ENCODE measurements around the gene PLSCR5. TPM values are rescaled to one million over a fixed set of nuclear protein-coding genes. Genes with fewer than 3 reads are reported as not detected.

PLSCR5 gene
- total RNA-seq, 1 experiment from 2014 or later, result not detected

DNA sequence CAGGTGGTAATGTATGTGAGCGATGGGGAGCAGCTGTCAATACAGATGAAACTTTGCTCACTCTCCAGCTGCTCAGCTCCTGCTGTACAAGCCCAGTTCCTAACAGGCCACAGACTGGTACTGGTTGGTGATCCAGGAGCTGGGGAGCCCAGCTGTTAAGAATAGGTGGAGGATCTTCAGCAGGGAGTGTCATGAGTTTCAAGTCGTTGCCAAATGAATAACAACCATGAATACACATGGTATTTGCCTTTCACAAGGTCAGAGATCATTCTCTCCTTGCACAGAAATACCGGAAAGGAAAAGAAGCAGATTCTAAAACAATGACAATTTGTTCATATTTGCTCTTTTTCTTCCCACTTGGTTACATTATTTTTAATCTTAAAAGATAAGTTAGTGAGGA lies 65.8 kb downstream of the PLSCR5 start:
- H3K4me3 ChIP-seq (ENCODE audit: low read depth in 2 of 2, low read length in 2 of 2), result no peak overlapping the region
- H3K27me3 ChIP-seq (ENCODE audit: control insufficient read depth, insufficient read depth, low read length), result no peaks in the 10 kb centered on the region
- H3K36me3 ChIP-seq (ENCODE audit: control insufficient read depth, insufficient read depth, low read length), result peaks cover 2% of the 10 kb centered on the region; the same call in 1 of the 2 replicates
- no peak for DNase-seq (ENCODE audit: low read depth, low spot score)
- TF ChIP-seq POLR2AphosphoS5 (IDR thresholded peaks at IDR 0.05; ENCODE audit: low read depth, low read length) (no peak), TCF7L2 (IDR thresholded peaks at IDR 0.05; ENCODE audit: low read depth, low read length) (no peak), SIN3A (IDR thresholded peaks at IDR 0.05; ENCODE audit: borderline replicate concordance, insufficient read depth, low read depth, low read length) (no peak)
- in situ Hi-C loops (cut with HindIII; ENCODE audit: low pct_unique_long_range_greater_than_20kb, low sequenced_read_pairs) (no loop called here), intact Hi-C loops (cut with micrococcal nuclease; ENCODE audit: unreplicated experiment) (no loop called here)
- ChIA-PET POLR2A (no interaction called here), CTCF (no interaction called here)
- ATAC-seq, result no peak
- no TSS peak for BruUV-seq (replicated peaks)
- no peak overlapping the region for H3K27ac ChIP-seq (ENCODE audit: low read length)
- peaks cover 19% of the 10 kb centered on the region for H3K4me1 ChIP-seq (ENCODE audit: control insufficient read depth, insufficient read depth, low read length)
- H3K9me3 ChIP-seq (ENCODE audit: control insufficient read depth, insufficient read depth, low read depth, low read length), result no peaks in the 10 kb centered on the region

DNA sequence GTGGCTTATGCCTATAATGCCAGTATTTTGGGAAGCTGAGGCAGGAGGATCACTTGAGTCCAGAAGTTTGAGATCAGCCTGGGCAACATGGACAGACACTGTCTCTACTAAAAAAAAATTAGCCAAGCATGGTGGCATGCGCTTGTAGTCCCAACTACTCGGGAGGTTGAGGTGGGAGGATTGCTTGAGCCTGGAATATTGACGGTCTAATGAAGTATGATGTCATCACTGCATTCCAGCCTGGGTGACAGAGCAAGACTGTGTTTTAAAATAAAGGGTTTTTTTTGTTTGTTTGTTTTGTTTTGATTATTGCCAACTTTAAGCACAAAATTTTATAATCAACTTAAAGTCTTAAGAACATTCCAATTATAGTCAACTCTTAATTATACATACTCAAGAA lies 67.5 kb downstream of the PLSCR5 start:
- in situ Hi-C loops (cut with HindIII; ENCODE audit: low pct_unique_long_range_greater_than_20kb, low sequenced_read_pairs), result no loop called here
- Histone ChIP-seq H3K27ac (ENCODE audit: low read length) (no peak overlapping the region), H3K4me1 (ENCODE audit: control insufficient read depth, insufficient read depth, low read length) (peaks cover 13% of the 10 kb centered on the region; the same call in 1 of the 2 replicates), H3K4me3 (ENCODE audit: low read depth in 2 of 2, low read length in 2 of 2) (no peak overlapping the region), H3K27me3 (ENCODE audit: control insufficient read depth, insufficient read depth, low read length) (no peaks in the 10 kb centered on the region), H3K9me3 (ENCODE audit: control insufficient read depth, insufficient read depth, low read depth, low read length) (no peaks in the 10 kb centered on the region), H3K36me3 (ENCODE audit: control insufficient read depth, insufficient read depth, low read length) (peaks cover 2% of the 10 kb centered on the region; the same call in 1 of the 2 replicates)
- no peak for DNase-seq (ENCODE audit: low read depth, low spot score)
- BruUV-seq (replicated peaks), result no TSS peak
- ATAC-seq, result no peak
- ChIA-PET POLR2A (no interaction called here), CTCF (no interaction called here)
- intact Hi-C loops (cut with micrococcal nuclease; ENCODE audit: unreplicated experiment), result no loop called here
- TF ChIP-seq, protein P1, sequence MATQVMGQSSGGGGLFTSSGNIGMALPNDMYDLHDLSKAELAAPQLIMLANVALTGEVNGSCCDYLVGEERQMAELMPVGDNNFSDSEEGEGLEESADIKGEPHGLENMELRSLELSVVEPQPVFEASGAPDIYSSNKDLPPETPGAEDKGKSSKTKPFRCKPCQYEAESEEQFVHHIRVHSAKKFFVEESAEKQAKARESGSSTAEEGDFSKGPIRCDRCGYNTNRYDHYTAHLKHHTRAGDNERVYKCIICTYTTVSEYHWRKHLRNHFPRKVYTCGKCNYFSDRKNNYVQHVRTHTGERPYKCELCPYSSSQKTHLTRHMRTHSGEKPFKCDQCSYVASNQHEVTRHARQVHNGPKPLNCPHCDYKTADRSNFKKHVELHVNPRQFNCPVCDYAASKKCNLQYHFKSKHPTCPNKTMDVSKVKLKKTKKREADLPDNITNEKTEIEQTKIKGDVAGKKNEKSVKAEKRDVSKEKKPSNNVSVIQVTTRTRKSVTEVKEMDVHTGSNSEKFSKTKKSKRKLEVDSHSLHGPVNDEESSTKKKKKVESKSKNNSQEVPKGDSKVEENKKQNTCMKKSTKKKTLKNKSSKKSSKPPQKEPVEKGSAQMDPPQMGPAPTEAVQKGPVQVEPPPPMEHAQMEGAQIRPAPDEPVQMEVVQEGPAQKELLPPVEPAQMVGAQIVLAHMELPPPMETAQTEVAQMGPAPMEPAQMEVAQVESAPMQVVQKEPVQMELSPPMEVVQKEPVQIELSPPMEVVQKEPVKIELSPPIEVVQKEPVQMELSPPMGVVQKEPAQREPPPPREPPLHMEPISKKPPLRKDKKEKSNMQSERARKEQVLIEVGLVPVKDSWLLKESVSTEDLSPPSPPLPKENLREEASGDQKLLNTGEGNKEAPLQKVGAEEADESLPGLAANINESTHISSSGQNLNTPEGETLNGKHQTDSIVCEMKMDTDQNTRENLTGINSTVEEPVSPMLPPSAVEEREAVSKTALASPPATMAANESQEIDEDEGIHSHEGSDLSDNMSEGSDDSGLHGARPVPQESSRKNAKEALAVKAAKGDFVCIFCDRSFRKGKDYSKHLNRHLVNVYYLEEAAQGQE (IDR thresholded peaks at IDR 0.05; ENCODE audit: insufficient read depth in 1 of 2, low read depth in 2 of 2, low read length in 1 of 2), result no peak
- TF ChIP-seq SIN3A (IDR thresholded peaks at IDR 0.05; ENCODE audit: borderline replicate concordance, insufficient read depth, low read depth, low read length) (no peak), POLR2AphosphoS5 (IDR thresholded peaks at IDR 0.05; ENCODE audit: low read depth, low read length) (no peak), TCF7L2 (IDR thresholded peaks at IDR 0.05; ENCODE audit: low read depth, low read length) (no peak)
- TF ChIP-seq, protein P2, sequence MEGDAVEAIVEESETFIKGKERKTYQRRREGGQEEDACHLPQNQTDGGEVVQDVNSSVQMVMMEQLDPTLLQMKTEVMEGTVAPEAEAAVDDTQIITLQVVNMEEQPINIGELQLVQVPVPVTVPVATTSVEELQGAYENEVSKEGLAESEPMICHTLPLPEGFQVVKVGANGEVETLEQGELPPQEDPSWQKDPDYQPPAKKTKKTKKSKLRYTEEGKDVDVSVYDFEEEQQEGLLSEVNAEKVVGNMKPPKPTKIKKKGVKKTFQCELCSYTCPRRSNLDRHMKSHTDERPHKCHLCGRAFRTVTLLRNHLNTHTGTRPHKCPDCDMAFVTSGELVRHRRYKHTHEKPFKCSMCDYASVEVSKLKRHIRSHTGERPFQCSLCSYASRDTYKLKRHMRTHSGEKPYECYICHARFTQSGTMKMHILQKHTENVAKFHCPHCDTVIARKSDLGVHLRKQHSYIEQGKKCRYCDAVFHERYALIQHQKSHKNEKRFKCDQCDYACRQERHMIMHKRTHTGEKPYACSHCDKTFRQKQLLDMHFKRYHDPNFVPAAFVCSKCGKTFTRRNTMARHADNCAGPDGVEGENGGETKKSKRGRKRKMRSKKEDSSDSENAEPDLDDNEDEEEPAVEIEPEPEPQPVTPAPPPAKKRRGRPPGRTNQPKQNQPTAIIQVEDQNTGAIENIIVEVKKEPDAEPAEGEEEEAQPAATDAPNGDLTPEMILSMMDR (IDR thresholded peaks at IDR 0.05), result no peak

DNA sequence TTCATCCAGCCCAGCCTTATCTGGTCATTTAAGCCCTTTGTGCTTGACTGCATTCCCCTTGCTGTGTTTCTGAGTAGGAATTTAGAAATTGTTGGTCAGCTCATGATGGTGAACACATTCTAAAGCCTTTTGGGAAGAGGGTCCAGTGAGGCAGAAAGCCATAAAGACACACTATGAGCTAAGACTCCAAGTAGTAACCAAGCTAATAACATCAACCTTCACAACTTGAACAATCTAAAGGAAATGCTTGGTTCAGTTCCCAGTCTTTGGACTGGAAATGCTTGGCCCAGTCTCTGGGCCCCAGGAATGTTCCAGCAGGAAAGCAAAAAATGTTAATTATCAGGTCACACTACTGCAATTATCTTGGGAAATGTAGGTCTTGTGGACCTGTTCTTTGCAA lies 68.5 kb downstream of the PLSCR5 start:
- ATAC-seq, result no peak
- CTCF ChIA-PET, result no interaction called here
- H3K4me3 ChIP-seq (ENCODE audit: low read depth in 2 of 2, low read length in 2 of 2), result no peak overlapping the region
- H3K36me3 ChIP-seq (ENCODE audit: control insufficient read depth, insufficient read depth, low read length), result peaks cover 2% of the 10 kb centered on the region; the same call in 1 of the 2 replicates
- no peak for DNase-seq (ENCODE audit: low read depth, low spot score)
- POLR2A ChIA-PET, result no interaction called here
- no TSS peak for BruUV-seq (replicated peaks)
- intact Hi-C loops (cut with micrococcal nuclease; ENCODE audit: unreplicated experiment), result no loop called here
- H3K27ac ChIP-seq (ENCODE audit: low read length), result peak overlapping the region; percentile 59; the same call in 1 of the 2 replicates
- H3K4me1 ChIP-seq (ENCODE audit: control insufficient read depth, insufficient read depth, low read length), result peaks cover 13% of the 10 kb centered on the region; the same call in 1 of the 2 replicates
- TF ChIP-seq, protein P2 (IDR thresholded peaks at IDR 0.05), result no peak
- TF ChIP-seq POLR2AphosphoS5 (IDR thresholded peaks at IDR 0.05; ENCODE audit: low read depth, low read length) (no peak), TCF7L2 (IDR thresholded peaks at IDR 0.05; ENCODE audit: low read depth, low read length) (no peak)
- in situ Hi-C loops (cut with HindIII; ENCODE audit: low pct_unique_long_range_greater_than_20kb, low sequenced_read_pairs), result no loop called here
- H3K9me3 ChIP-seq (ENCODE audit: control insufficient read depth, insufficient read depth, low read depth, low read length), result no peaks in the 10 kb centered on the region
- H3K27me3 ChIP-seq (ENCODE audit: control insufficient read depth, insufficient read depth, low read length), result no peaks in the 10 kb centered on the region

Data from Panc1 (cell line).